LoVo (cell line): ENCODE results near the gene SLC9A2.

Source experiments
- DNase-seq: peaks from one replicate; pipeline ENCODE4 v3.0.0-alpha.2; 2016; ENCODE audit warnings: low spot score

The SLC9A2 gene

DNA sequence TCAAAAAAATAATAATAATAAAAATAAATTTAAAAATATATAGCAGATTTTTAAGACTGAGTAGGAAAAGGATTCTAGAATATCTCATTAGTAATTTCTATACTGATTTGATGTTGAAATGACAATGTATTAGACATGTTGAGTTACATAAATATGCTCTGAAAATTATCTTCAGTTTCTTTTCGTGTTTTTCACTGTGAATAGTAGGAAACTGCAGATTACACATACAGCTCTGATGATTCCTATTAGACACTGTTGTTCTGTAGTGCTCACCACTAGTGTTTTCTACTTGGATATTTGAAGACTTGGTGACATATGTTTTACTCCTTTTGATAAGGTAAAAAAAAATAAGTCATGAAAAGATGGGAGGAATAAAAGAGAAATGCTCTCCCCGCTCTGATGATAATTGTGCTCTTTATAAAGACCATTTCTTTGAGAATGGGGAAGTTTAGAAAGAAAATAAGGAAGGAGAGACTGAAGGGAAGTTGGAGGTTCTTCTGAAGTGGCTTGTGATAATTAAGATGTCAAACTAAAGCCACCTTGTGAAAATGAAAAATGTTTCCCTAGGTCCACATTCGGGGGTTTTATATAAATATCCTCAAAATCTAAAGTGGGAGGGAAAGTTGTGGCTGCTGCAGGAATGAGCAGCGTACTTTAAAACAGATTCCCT is 52.9 kb downstream of the SLC9A2 start:
- DNase-seq, result no peak

DNA sequence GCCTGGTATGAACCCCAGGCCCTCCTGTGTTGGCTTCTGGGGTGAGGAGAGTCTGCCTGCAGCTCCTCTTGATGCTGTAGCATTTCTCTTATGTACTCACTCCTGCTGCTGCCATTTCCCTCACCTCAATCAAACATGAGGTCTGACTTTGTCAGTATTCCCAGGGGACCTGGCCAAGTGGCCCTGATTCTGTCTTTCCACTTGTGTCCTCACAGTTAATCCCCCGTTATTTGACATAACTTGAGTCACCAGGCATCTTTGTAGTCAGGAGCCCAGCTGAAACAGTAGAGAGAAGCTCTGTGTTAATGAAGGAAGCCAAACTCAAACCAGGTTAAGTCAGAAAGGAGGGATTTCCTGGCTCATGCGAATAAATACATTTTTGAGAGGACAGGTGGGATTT is 55.0 kb downstream of the SLC9A2 start:
- DNase-seq, result no peak

DNA sequence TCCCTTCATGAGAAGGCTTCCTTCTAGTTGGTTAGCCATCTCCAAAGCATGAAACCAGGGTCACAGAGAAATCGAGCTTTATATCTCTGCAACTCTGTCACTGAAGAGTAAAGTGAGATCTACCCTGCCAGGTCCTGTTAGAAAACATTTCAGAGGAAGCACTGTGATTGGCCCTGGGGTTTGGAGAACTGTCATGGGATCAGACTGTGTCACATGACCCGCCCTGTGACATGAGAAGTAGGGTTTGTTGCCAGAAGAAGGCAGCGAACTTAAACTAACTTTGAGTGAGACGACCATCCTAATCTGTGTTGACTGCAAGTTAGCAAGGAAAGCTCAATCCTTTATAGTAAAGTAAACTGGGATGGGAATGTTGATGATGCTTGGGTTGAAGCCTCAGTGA is 55.5 kb downstream of the SLC9A2 start:
- no peak for DNase-seq

DNA sequence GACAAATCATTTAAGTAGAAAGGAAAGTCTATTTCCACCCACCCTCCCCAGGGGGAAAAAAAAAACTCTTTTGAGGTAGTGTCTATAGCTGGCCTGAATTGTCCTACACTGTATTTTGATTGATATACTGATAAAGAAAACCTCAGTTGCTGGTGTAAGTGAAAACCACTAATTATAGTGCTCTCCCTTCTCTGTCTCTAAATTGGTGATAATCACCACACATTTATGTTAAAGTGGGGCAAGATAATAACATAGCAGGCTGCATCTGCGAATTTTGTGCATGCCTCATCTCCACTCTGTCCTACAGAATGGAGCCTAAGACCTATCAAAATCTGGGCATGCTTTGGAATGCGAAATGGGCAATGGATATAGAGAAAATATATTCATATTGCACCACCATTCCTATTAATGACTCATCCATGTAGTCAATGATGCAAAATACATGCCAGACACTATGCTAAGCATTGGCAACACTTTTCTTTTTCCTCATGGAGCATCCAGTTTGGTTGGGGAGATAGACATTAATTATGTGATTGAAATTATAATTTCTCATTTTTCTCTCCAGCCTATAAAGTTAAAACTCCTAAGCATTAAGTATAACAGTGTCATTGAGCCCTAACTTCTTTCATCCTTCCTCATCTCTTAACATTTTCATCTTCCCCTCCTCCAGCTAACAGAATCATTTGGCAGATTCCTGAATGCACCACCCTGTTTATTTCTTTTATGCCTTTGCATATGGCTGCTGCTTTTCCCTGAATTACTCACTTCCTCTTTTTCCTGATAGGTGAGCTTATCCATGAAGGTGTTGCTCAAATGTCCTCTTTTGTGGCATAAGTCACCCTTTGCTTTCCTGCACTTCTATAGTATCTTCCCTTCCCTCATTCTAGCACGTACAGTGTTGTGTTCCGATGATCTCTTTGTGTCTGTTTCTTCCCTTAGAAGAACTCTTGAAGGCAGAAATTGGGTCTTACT is 58.2 kb downstream of the SLC9A2 start:
- DNase-seq, result no peak

DNA sequence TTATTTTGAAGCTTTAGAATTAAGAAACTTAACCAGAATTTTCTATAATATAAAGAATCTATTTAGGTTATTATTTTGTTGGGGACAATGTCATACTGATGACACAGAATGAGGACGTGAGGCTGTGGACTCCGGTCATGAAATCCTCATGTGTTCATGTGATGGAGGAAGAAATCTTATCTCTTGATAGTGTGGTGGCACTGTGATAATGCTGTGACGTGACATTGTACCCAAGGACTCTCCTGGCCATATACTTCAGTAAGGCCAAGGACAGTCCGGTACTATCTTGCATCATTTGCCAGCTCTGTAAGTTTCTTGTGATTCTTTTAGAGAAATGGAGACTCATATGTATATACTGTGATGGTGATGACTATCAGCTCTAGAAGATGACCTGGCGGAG is 59.1 kb downstream of the SLC9A2 start:
- no peak for DNase-seq

DNA sequence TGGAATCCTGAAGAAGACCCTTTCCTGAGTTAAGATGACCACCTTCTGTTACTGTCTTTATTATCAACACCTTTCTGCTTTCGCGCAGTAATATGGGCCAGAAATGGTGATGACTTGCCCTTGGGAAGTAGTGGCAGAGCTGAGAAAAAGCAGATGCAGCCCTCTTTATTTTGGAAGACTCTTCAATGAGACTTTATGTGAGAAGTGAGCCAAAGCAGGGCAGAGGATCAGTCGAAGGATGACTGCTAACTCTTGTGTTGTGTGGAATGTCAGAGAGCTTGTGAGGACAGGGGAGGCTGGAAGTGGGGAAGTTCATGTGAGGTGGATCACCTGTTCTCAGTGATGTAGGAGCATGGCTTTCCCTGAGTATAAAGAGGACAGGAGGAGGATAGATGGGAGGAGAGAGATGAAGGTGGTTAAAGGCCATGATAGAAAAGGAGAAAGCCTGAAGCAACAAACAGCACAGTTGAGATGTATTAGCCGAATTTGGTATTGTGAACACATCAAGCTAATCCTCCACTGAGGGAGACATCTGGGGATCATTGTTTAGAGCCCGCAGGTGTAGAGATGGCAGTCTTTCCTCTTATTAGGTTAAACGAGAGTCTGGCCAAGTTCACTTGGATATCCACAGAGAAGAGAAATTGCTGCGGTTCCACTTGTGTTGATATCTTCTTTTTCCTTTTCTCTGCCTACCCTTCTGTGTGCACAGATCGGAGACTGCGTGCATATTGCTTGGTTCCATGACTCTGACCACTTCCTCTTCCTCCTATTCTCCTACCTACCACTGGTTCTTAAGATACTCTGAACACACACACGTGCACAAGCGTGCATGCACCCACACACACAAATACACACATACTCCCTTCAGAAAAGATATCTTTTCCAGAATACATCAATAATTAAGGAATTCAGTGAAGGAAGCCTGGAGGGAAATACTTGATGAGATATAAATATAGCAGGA is 67.4 kb downstream of the SLC9A2 start:
- DNase-seq, result no peak

DNA sequence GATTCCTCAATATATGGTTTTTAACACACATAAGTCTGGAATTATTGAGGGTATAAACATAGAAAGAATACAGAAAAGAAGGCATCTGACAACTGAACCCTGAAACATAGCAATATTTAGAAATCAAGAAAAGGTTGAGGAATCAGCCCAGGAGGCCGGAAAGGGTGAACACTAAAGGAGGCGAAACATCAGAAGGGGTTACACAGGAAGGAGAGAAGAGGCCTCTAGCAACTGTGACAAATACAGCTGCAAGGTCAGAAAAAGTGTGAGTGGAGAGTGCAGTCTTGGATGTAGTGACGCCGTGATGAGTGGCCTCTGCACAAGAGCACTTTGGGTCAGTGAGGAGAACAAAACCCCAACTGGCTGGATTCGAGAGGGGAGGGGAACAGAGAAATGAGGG is 70.7 kb downstream of the SLC9A2 start:
- DNase-seq, result no peak

DNA sequence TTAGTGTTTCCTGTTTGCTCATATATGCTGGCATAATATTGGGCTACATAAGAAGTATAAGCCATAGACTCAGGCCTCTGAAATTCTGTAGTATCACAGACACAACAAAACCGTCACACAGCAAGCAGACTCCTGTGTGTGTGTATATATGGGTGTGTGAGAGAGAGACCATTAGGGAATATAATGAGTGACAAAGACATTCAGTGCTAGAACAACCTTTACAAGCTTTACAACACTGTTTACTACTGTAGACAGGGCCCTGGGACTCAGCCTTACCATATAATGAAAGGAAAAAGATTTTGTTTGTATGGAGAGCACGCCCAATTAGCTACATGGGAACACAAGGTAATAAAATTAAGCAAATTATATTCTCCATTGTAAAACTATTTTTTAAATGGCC is 77.1 kb downstream of the SLC9A2 start:
- DNase-seq, result no peak

DNA sequence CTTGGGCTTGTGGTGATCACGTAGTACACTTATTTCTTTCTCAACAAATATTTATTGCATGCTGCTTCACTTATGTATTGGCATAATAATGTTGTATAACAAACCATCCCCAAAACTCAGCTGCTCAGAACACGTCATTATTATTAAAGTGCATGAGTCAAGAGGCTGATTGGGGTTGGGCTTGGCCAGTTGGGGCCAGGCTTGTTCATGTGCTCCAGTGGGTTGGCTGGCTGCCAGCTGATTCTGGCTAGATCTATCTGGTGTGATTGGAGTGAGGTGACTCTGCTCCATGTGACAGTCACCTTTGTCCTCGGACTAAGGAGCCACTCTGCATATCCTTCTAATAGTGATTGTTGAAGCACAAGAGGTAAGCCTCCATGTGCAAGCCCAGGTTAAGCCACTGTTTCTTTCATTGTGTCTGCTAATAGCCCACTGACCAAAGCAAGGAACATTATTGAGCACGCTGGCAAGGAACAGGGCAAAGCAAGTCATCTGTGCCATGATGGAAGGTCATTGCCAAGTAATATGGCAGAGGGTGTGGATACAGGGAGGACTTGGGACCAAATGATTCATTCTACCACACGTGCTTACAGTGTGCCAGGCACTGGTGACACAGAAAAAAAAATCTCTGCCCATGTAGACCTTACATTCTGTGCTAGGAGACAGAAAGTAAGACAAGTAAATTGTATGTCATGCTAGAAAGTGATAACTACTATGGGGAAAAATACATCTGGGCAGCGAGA is 79.2 kb downstream of the SLC9A2 start:
- DNase-seq, result peak; percentile 3

DNA sequence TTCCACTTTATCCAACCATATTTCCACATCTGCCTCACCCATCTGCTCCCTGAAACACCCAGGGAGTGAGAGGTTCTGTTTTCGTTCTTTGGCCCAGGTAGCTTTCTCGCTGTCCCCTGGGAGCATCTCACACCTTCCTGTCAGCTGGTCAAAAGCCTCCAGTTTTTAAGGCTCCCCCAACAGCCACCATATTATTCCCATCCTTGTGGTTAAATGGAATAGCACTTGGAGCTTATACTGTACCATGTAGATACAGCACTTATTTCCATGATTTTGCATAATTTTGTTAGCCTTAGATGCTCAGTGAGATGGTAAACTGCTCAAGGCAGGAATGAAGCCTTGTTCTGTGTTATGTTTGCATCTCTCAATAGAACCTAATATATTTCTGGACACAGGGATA is 84.0 kb downstream of the SLC9A2 start:
- DNase-seq, result no peak

DNA sequence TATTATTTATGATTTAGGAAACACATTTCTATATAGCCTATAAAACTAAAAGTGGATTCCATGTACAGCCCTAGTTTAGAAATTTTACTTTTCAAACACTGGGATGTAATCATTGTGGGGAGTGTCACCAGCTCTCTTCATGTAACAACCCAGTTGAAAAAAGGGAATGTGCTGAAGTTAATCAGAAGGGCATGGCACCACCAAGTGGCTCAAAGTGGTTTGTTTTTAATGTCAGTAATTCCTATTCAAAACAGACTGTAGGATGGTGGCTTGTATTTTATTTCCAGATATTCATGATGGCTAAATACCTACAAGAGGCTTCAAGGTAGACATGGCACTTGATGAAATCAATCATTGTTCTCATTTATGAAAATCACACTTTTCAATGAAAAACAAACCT is 84.4 kb downstream of the SLC9A2 start:
- DNase-seq, result peak; percentile 37

DNA sequence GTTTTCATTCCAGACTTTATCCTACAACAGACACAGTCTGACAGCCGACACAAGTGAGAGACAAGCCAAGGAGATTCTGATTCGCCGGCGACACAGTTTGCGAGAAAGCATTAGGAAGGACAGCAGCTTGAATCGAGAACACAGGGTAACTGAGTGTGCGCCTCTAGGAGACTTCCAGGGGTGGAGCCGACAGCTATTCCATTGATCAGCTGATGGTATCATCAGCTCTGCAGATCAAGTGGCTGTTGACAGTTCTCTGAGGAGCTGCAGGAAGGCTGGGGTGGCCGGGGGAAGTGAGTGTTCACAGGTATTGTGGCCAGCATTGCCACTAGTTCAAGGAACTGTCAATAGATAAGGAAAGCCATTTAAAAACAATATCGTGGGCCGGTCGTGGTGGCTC is 85.2 kb downstream of the SLC9A2 start:
- no peak for DNase-seq

DNA sequence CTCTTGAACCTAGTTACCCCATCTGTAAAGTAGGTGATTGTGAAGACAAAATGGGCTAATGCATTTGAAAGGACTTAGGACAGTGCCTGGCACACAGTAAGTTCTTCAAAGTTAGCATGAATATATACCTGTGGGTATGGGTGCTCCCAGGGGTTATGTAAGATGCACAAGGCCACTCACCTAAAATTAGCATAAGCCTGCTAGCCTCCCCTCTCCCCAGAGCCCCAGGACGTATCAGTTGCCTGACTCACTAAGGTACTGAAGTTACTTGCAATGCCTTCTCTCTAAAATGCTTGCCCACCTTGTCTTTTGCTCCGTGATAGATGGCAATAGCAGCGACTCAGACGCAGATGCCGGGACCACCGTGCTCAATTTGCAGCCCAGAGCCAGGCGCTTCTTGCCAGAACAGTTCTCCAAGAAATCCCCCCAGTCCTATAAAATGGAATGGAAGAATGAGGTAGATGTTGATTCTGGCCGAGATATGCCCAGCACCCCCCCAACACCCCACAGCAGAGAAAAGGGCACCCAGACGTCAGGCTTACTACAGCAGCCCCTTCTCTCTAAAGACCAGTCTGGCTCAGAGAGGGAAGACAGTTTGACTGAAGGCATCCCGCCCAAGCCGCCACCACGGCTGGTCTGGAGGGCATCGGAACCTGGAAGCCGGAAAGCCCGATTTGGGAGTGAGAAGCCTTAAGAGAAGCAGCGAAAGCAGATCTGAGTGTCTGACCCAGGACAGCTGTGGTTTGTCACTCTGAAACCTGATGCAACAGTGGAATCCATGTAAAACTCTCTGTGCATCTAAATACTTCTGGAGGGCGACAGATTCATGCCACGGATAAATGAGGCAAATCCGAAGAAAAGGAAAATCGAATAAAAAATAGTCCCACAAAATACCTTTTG is 88.7 kb downstream of the SLC9A2 start:
- no peak for DNase-seq

DNA sequence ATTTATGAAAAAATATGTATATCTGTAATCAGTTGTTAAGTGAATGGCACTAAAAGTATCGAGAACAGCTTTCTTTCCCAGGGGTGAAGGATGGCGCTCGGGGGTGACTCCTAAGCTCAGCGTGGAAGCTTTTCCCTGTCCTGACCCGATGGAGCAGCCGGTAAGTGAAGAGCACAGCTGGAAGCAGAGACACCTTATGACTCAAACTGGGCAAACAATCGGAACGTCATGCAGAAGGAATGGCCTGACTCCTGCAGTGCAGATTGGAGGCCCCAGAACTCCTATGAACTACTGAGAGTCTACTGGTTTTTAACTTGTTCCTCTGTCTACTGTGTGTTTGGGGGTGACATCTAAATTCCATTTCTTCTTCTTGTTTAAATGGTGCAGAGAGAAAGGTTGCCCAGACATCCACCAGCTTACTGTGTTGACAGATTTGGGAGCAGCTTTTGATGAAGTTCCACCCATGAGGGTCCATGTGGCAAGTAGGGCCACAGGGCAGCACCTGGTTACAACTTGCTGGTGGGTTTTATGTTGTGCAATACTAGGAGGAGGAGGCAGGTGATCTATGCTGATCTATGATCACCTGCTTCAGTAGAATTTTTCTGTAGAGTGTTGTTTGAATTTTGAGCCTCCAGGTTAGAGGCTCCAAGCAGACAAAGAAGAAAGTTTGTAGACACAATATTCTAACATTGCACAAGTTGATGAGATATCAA is 89.7 kb downstream of the SLC9A2 start:
- DNase-seq, result peak; percentile 22

DNA sequence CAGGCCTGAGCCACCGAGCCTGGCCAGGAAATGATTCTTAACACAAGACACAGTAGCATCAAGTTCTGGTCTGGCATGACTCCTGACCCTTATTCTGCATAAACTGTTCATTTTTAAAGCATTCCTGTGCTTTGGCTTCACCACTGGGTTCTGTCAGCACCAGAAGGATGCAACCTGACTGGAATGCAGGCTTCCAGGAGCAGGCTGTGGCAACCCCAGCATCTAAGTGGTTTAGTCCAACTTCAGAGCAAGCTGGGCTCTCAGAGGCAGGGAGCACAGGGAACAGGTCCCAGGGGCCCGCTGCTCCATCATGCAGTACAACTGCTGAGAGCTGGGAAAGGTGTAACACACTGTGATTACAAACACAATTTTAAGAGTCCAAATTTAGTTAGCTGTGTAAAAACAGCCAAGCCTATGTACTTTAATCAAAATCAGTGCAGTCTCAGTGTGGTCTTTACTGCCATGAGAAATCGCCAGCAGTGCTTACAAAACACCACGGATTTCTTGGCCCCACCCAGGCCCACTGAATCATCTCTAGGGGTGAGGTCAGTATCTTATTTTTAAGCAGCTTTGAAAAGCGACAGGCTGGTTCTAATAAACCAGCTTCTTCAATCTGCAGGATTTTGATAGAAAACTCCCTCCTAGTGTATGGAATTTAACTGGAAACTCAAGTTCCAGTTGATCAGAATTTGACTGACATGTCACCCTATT is 98.1 kb downstream of the SLC9A2 start:
- DNase-seq, result no peak

DNA sequence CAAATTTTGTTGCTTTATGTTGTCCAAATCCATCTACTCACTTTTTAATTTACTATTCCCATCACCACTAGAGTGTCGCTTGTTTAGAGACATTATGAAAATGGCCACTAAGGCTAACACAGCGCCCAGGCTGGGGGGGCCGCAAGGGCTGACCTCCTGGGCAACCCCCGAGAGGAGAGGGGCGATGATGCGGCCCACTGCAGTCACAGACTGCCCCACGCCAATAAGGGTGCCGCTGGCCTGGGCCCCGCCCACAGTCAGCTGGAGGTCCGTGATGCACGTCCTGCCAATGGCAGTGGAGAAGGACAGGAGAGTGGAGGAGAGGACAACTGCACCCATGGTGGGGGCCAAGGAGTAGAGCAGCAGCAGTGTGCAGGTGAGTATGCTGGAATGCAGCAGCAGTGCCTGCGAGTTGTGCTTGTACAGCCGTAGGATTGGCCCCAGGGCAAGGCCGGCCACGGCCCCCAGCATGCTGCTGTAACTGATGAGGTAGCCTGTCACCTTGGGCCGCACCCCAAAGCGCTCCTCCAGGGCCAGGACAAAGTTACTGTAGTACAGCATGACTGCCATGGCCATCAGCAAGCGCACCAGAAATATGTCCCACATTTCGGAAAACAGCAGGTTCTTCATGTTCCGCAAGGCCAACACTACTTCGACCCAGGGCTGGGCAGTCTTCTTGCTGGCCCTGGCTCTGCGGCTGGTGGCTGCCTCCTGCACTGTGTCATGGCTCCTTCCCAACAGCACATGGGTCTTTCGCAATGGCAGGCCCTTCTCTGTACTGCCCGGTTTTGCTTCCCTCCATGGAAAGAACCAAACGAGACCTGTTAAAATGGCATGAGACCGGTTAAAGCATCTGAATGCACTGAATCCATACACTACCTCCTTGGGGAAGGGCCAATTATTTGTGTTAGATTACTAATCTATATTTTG is 99.3 kb downstream of the SLC9A2 start:
- DNase-seq, result no peak

DNA sequence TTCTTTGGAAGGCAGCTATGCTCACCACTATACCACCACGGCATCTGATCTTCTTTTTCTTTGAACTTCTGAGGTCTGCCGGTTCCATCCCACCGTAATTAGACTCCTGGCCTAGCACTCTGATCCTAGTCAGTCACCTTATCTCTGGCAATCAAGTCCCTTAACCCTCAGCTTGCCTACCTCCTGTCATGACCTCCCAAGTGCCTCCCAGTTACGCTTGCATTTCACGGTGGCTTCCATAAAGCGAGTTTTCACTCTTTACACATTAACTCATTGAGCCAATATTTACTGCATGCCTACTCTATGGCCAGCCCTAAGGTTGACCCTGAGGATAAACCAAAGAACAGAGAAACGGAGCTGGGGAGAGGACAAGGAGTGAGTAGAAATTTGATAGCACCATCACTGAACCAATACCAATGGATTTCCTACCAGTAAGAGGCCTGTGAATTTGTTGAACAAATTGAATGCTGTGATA is 104.7 kb downstream of the SLC9A2 start:
- no peak for DNase-seq

DNA sequence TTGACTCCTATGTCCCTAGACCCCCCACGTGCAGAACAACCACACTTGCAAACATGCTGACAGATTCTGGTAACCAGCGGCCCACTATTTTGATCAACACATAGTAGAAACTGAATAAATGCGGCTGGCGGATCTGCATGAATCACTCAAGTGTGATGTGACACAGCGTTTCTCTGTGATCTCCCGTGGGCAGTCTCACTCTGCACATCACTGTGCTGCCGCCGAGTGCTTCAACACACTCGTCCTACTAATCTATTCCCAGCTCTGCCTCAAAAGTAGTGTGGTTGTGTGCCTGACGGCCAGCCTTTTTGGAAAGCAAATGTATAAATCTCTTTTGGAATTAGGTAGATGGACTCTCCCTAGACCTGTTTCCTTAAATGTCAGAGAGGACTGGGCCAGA is 105.2 kb downstream of the SLC9A2 start:
- DNase-seq, result no peak
